ENCODE data around the gene EXOSC7. TPM values are rescaled to one million over a fixed set of nuclear protein-coding genes. Genes with fewer than 3 reads are reported as not detected.

The EXOSC7 gene
- total RNA-seq, 2 experiments from 2014 or later = 28.1 to 28.4 TPM

GRCh38 chr3:44981751-44982150 lies 5.7 kb downstream of the EXOSC7 start:
- POLR2A ChIA-PET = no interaction called here
- H3K4me3 Mint-ChIP-seq = peak overlapping the region; percentile 1
- Histone ChIP-seq H3K4me3 (ENCODE audit: low read length) (no peak overlapping the region), H3K27me3 (ENCODE audit: control insufficient read depth in 1 of 2, insufficient read depth in 2 of 2, low read length in 2 of 2) (no peaks in the 10 kb centered on the region), H3K4me1 (ENCODE audit: insufficient read depth, low read length) (peaks cover 64% of the 10 kb centered on the region), H3K36me3 (ENCODE audit: insufficient read depth, low read length) (no peaks in the 10 kb centered on the region), H3K27ac (ENCODE audit: low read depth in 1 of 2, low read length in 2 of 2) (no peak overlapping the region), H3K9me3 (ENCODE audit: control insufficient read depth in 1 of 2, insufficient read depth in 1 of 2, low read length in 2 of 2) (no peaks in the 10 kb centered on the region)
- peak; percentile 82 for ATAC-seq (ENCODE audit: poor library complexity)
- DNase-seq = peak in 3 of 14 experiments; percentile 15 to 67 (median 64)
- intact Hi-C loops (cut with DNase I, micrococcal nuclease) = no loop called here
- no peak for TF ChIP-seq CTCF (IDR thresholded peaks at IDR 0.05)
- H3K36me3 Mint-ChIP-seq (ENCODE audit: low read depth) = peaks cover 8% of the 10 kb centered on the region
- peaks cover 76% of the 10 kb centered on the region for H3K4me1 Mint-ChIP-seq (ENCODE audit: low read depth)
- no peaks in the 10 kb centered on the region for H3K9me3 Mint-ChIP-seq
- CTCF ChIA-PET = interaction anchor here (0.7 kb wide), 1 partner anchor 11 kb away, joined by 3 read pairs; no protein-coding TSS in a partner anchor
- H3K27ac Mint-ChIP-seq = peak overlapping the region; percentile 4
- H3K27me3 Mint-ChIP-seq = no peaks in the 10 kb centered on the region

- no peaks in the 10 kb centered on the region for H3K9me3 Mint-ChIP-seq
- DNase-seq = no peak
- H3K36me3 Mint-ChIP-seq (ENCODE audit: low read depth) = peaks cover 8% of the 10 kb centered on the region
- POLR2A ChIA-PET = interaction anchor here (1.6 kb wide), 1 partner anchor 23 kb away, joined by 4 read pairs; no protein-coding TSS in a partner anchor
- no peak overlapping the region for H3K27ac Mint-ChIP-seq
- no peak overlapping the region for H3K27ac ChIP-seq (ENCODE audit: low read depth in 1 of 2, low read length in 2 of 2)
- H3K9me3 ChIP-seq (ENCODE audit: control insufficient read depth in 1 of 2, insufficient read depth in 1 of 2, low read length in 2 of 2) = no peaks in the 10 kb centered on the region
- no peak overlapping the region for H3K4me3 Mint-ChIP-seq
- H3K36me3 ChIP-seq (ENCODE audit: insufficient read depth, low read length) = no peaks in the 10 kb centered on the region
- CTCF ChIA-PET = interaction anchor here (0.7 kb wide), 1 partner anchor 10 kb away, joined by 3 read pairs; no protein-coding TSS in a partner anchor
- peaks cover 70% of the 10 kb centered on the region for H3K4me1 Mint-ChIP-seq (ENCODE audit: low read depth)
- intact Hi-C loops (cut with DNase I, micrococcal nuclease) = no loop called here
- no peak for ATAC-seq (ENCODE audit: poor library complexity)
- H3K27me3 ChIP-seq (ENCODE audit: control insufficient read depth in 1 of 2, insufficient read depth in 2 of 2, low read length in 2 of 2) = no peaks in the 10 kb centered on the region
- H3K27me3 Mint-ChIP-seq = no peaks in the 10 kb centered on the region
- H3K4me3 ChIP-seq (ENCODE audit: low read length) = no peak overlapping the region
- TF ChIP-seq CTCF (IDR thresholded peaks at IDR 0.05) = no peak
- peaks cover 56% of the 10 kb centered on the region for H3K4me1 ChIP-seq (ENCODE audit: insufficient read depth, low read length)
Measured at GRCh38 chr3:44982817-44983216, 6.8 kb downstream of the EXOSC7 start.

- intact Hi-C loops (cut with DNase I, micrococcal nuclease) = no loop called here
- no peaks in the 10 kb centered on the region for H3K9me3 Mint-ChIP-seq
- CTCF ChIA-PET = no interaction called here
- no peak overlapping the region for H3K4me3 ChIP-seq (ENCODE audit: low read length)
- no peaks in the 10 kb centered on the region for H3K27me3 Mint-ChIP-seq
- POLR2A ChIA-PET = interaction anchor here (1.6 kb wide), 1 partner anchor 22 kb away, joined by 4 read pairs; no protein-coding TSS in a partner anchor
- H3K27ac Mint-ChIP-seq = no peak overlapping the region
- no peaks in the 10 kb centered on the region for H3K36me3 ChIP-seq (ENCODE audit: insufficient read depth, low read length)
- peak in 1 of 14 experiments; percentile 14 for DNase-seq
- H3K9me3 ChIP-seq (ENCODE audit: control insufficient read depth in 1 of 2, insufficient read depth in 1 of 2, low read length in 2 of 2) = no peaks in the 10 kb centered on the region
- H3K27ac ChIP-seq (ENCODE audit: low read depth in 1 of 2, low read length in 2 of 2) = no peak overlapping the region
- H3K36me3 Mint-ChIP-seq (ENCODE audit: low read depth) = peaks cover 15% of the 10 kb centered on the region
- H3K4me1 ChIP-seq (ENCODE audit: insufficient read depth, low read length) = peaks cover 51% of the 10 kb centered on the region
- no peak for ATAC-seq (ENCODE audit: poor library complexity)
- peaks cover 72% of the 10 kb centered on the region for H3K4me1 Mint-ChIP-seq (ENCODE audit: low read depth)
- no peaks in the 10 kb centered on the region for H3K27me3 ChIP-seq (ENCODE audit: control insufficient read depth in 1 of 2, insufficient read depth in 2 of 2, low read length in 2 of 2)
- TF ChIP-seq CTCF (IDR thresholded peaks at IDR 0.05) = no peak
- H3K4me3 Mint-ChIP-seq = no peak overlapping the region
Measured at GRCh38 chr3:44983484-44983941, 7.5 kb downstream of the EXOSC7 start.
